Measurements from ENCODE around the gene TTI1.

- TF ChIP-seq CTCF (IDR thresholded peaks at IDR 0.05) (no peak), EZH2 (IDR thresholded peaks at IDR 0.05; ENCODE audit: borderline replicate concordance, insufficient read depth, low read depth, low read length, poor library complexity, severe bottlenecking) (no peak)
Observed at GRCh38 chr20:38011696-38012095, 21.6 kb downstream of the TTI1 start.

Measured in B cell (primary cell).